ENCODE measurements around the gene RAB9A. TPM values are rescaled to one million over a fixed set of nuclear protein-coding genes. Genes with fewer than 3 reads are reported as not detected.
"Not testable (repeated sequence)": the region's sequence is repeated elsewhere in the genome, so short reads cannot be mapped to it uniquely, and the experiment has no call there.

RAB9A gene
- total RNA-seq, 2 donors from 2014 or later, result 16.2 to 19.0 TPM

DNA sequence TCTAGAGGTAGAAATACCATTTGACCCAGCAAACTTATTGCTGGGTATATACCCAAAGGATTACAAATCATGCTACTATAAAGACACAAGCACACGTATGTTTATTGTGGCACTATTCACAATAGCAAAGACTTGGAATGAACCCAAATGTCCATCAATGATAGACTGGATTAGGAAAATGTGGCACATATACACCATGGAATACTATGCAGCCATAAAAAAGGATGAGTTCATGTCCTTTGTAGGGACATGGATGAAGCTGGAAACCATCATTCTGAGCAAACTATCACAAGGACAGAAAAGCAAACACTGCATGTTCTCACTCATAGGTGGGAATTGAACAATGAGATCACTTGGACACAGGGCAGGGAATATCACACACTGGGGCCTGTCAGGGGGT is 41.6 kb downstream of the RAB9A start:
- intact Hi-C loops (cut with DNase I), result loop anchor here (5.0 to 10.0 kb wide), 2 partner anchors 66 to 73 kb away; no protein-coding TSS in a partner anchor
- not testable (repeated sequence) for DNase-seq (ENCODE audit: low spot score)

DNA sequence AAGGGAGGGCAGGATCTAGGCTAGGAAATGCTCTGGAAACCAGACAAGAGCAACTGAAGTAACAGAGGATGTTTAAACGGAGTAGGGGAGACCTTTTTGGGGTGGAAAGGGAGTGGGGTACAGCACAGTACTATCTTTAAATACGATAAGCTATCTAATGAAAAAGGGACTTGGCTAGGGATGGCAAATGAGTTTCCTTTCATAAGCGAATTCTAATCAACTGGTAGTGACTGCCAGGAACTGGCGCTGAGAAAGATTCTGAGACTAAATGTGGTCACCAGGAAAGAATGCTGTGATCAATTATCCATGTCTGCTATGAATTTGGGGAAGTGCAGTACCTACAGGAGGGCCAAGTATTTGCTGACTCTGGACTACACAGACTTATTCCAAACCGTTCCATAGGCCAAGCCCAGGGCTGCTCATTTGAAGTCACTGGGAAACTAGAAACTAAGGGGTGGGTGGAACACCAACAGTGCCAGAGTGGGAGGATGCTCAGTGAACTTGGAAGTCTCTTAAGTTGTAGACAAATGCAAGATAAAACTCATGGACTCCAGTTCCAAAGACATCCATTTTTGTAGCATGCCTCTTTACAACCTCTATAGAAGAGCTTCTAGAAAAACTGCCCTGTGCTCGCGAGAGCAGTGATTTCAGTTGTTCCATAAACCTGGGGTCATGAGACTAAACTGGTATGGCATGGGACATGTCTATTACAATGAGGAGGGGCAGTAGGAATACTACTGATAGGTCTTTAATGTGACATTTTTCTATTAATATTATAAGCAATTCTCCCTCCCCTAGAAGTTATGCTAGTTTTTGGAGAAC is 43.5 kb downstream of the RAB9A start:
- intact Hi-C loops (cut with DNase I), result loop anchor here (5.0 to 10.0 kb wide), 2 partner anchors 68 to 75 kb away; no protein-coding TSS in a partner anchor
- no peak for DNase-seq (ENCODE audit: low spot score)

DNA sequence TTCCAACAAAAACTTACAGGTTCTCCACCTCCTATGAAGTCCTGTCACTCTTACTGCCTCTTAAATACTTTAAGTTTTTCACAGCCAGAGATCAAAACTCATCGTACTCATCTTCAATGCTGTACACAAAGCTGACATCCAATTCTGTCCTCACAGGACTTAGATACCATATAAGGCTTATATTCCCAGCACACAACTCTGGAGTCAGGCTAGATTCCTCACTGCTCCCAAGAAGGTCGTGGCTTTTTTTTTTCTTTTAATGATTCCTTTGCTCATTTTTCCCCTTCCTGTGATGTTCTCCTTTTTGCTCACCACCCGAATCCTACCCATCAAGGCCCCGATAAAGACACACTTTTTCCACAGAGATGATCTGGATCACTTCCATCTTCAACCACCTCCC is 44.6 kb downstream of the RAB9A start:
- no peak for DNase-seq (ENCODE audit: low spot score)
- intact Hi-C loops (cut with DNase I), result loop anchor here (5.0 to 10.0 kb wide), 2 partner anchors 69 to 76 kb away; no protein-coding TSS in a partner anchor

DNA sequence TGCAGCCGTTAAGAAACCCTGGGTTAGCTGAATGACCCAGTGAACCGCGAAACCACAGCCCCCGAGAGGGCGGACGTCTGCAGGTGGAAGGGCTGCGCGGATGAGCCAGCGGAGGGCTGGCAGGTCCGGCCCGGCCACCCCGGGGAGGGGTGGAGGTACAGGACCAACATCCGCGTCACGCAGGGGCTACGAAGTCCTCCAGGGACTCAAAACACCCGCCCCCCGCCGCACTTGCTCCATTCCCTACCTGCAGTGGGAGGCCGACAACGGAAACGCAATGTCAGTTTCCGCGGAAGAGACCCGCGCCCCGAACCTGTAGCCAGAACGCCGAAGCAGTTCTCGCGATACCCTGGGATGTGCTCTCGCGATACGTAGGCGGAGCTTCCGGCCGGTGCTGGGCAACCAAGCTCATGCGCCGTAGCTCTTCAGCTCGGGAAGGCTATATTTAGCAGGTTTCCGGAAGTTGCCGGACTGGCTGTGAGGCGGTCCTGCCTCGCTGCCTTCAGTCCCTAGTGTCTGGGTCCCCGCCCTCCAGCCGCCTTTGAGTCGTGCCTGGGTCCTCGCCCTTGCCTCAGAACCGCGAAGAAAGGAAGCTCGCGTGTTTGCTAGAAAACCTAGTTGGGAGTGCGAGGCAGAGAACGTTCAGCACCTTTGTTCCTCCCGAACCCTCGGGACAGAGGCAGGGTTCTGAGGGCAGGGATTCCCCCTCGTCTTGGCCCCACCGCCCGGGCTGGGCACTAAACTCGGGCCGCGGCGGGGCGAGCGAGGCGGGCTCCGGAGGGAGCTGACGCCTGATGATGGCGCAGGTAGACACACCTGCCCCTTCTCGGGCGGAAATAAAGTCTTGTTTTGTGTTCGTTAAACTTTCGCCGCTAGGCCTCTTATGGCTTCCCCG is 45.6 kb downstream of the RAB9A start, which contains the start of the genes OFD1 and TRAPPC2:
Gene OFD1, plus strand, starts transcription at position 471 of the 895 bp plus-strand sequence. Its CDS starts 324 bp downstream, at position 795.
Gene TRAPPC2, minus strand, starts transcription at position 343 of the 895 bp plus-strand sequence. CDS start 14,657 bp downstream, outside the sequence.
- intact Hi-C loops (cut with DNase I), result loop anchor here (5.0 to 10.0 kb wide), 2 partner anchors 70 to 77 kb away; no protein-coding TSS in a partner anchor
- peak; percentile 97 for DNase-seq (ENCODE audit: low spot score)

DNA sequence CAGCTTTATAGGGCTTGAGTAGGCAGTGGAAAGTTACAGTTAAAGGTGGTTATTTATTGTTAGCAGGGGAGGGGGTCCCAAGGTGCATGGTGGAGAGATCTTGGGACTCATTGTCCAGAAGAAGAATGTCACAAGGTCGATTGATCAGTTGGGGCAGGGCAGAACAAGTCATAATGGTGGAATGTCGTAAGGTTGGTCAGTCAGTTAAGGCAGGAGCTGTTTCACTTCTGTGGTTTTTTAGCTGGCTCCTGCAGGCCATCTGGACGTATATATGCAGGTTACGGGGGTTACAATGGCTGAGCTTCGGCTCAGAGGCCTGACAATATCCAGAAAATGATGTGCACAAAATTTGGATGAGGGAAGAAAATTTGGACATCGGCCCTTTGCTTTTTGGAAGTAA is 52.8 kb downstream of the RAB9A start:
- intact Hi-C loops (cut with DNase I), result no loop called here
- DNase-seq (ENCODE audit: low spot score), result no peak

DNA sequence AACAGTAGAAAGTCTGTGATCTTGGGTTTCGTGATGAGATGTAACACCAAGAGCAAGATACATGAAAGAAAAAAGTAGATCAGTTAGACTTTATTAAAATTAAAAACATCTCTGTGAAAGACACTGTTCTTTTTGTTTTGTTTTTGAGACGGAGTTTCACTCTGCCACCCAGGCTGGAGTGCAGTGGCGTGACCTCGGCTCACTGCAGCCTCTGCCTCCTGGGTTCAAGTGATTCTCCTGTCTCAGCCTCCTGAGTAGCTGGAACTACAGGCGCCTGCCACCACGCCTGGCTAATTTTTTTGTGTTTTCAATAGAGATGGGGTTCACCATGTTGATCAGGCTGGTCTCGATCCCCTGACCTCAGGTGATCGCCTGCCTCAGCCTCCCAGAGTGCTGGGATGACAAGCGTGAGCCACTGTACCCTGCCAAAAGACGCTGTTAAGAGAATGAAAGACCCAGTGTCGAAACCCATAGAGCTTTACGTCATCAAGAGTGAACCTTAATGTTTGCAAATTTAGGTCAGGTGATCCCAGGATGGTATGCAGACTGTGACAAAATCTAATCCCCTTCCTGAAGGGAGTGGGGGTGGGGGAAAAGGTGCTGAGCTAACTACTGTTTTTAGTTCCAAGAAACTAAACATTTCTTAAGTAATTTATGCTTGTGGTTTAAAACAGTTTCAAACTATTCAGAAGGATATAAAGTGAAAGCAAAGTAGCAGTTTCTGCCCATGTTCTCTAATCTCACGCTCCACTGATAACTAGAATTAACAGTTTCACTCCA is 53.7 kb downstream of the RAB9A start:
- DNase-seq (ENCODE audit: low spot score), result no peak
- intact Hi-C loops (cut with DNase I), result no loop called here

DNA sequence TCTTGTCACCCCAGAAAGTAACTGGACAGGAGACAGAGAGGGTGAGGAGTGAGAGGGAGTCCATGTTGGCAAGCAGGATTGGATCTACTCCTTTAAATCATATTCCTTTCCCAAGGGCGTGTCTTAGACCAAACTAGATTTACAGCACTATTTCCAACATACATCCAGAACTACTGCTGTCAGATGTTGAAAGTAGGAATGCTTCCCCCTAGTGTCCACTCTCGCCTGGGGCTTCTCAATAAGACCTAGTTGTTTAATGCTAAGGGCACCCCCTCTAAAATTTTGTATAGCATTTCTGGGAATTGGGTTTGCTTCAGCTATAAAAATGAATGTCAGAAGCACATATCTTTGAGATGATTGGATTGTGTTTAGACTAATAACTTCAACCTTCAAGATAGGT is 58.9 kb downstream of the RAB9A start:
- intact Hi-C loops (cut with DNase I), result no loop called here
- DNase-seq (ENCODE audit: low spot score), result no peak

DNA sequence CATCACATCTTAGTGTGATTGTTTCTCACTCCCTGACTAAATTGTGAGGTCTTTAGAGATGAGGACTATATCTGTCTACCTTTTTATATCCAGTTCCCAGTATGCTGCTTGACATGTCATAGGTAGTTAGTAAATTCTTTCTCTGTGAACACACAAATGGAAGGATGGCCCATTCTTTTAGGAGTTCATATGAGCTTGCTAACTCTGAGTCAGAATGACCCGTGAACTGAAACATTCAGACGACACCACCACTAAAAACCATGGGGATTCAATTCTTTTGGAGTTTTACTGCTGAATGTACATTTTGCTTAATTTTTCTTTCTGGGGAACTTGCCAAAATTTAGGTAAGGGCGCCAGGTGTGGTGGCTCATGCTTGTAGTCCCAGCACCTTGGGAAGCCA is 59.6 kb downstream of the RAB9A start:
- intact Hi-C loops (cut with DNase I), result no loop called here
- DNase-seq (ENCODE audit: low spot score), result no peak

DNA sequence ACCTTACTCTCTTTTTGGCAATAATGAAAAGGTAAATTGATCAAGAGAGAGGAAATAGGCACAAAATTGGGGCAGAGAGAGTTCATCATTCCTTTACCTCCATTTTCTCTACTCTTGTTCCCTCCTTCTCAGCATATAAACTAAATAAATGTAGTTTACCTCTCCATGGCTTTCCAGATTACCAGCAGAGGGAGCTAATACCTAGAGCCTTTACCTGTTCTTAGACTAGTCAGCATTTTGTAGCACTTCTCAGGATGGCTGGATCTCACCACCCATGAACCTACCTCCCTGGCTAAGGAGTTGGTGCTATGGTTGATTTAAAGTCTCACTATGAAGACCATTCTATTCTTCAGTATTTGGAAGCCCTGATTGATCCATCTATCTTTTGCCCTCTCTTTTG is 61.3 kb downstream of the RAB9A start:
- intact Hi-C loops (cut with DNase I), result no loop called here
- no peak for DNase-seq (ENCODE audit: low spot score)

DNA sequence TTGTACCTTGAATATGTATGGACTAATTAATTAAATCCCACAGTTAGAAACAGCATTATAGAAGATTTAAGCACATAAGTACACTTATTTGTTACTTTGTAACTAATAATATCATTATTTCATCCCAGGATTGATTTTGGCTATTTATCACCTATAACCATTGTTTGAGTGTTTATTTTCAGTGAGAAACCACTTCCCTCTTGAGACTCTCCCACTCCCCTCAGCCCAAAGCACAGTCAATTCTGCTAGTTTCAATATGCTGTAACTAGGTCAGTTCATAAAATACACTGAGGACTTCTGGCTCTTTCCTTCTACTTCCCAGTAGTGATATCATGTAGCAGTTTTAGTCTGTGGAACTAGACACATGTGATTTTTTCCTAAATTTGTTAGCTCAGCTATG is 61.9 kb downstream of the RAB9A start:
- intact Hi-C loops (cut with DNase I), result no loop called here

DNA sequence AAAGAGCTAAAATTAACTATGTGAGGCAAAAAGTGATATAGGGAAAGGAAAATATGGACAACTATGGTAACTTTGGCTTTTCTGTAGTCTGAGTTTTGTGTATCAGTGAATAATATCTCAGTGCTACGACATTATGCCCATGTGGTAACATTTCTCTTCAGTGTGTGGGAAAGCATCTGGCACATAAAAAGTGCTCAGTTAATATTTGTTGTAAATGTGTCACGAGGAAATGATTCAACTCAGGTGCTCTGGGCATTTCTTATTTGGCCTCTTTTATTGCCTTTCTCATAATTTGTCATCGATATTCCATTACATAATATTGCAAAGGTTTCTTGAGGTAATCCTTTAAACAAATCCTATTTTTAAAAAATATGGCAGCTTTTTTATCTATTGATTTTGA is 63.2 kb downstream of the RAB9A start:
- DNase-seq (ENCODE audit: low spot score), result no peak

More for the DNA sequence above, 61.9 kb downstream of the RAB9A start:
- DNase-seq (ENCODE audit: low spot score), result no peak

DNA sequence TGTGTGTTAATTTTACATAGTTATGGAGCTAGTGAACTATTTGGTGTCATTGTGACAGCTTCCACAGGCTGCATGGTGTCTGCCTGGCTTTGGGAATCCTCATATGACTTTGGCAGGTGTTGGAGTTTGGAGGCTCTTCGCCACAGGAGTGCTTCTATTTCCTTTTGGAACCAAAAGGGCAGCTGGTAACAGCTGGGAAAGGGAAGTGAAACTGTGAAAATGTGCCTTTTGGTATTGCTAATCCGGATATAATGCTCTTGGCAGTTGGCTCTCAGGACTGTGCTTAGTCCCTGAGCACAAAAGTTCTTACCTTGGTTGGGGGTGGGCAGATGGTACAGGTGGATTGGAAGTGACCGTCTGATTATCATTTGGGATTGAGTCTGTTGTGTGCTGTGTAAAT is 63.7 kb downstream of the RAB9A start:
- DNase-seq (ENCODE audit: low spot score), result no peak

More for the DNA sequence above, 63.2 kb downstream of the RAB9A start:
- intact Hi-C loops (cut with DNase I), result no loop called here

DNA sequence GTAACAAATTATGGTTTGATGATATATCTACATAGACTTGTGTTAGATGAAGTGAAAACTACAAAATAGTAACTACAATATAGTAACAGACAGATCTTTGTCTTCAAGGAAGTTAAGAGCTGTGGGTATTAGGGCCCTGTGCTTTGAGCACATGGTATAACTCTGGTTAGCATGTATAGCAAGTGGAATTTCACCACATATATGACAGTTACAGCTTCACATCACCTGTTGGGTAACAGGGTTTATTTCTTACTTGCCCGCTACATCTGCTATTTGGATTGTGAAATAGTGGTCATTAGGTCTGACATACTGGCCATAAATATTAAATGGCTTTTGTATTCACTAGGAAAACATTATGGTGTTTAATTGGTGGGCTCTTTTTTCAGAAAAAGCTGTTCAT is 65.8 kb downstream of the RAB9A start:
- intact Hi-C loops (cut with DNase I), result no loop called here
- no peak for DNase-seq (ENCODE audit: low spot score)

More for the DNA sequence above, 63.7 kb downstream of the RAB9A start:
- intact Hi-C loops (cut with DNase I), result no loop called here

DNA sequence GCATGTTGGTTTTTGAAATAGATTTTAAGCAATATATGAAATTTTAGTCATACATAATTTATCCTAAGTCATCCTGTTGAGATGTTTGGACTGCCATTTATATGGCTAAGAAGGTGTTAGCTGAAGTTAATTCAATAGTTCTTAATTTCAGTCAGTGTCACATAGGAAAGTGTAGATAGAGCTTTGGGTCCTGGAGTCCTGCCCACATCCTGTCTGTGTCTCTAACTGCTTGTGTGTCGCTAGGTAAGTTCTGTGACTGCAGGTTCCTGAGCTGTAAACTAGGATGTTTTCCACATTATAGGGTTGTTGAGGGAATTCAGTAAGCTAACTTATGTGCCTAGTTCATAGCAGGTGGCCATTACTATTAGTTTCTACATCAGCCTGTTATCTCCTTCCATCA is 66.3 kb downstream of the RAB9A start:
- intact Hi-C loops (cut with DNase I), result no loop called here
- DNase-seq (ENCODE audit: low spot score), result no peak

DNA sequence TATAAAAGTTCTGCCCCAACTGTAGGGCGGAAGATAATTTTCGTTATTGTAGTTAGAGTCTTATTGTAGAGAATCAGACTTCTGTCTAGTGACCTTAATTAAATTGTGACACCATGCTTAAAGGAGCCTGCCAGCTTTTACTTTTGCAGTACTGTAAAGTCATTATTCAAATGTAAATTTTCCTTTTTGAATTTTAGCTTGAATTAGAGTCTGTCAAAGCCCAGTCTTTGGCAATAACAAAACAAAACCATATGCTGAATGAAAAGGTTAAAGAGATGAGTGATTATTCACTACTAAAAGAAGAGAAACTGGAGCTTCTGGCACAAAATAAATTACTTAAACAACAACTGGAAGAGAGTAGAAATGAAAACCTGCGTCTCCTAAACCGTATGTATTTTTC is 67.5 kb downstream of the RAB9A start:
- no peak for DNase-seq (ENCODE audit: low spot score)
- intact Hi-C loops (cut with DNase I), result no loop called here

DNA sequence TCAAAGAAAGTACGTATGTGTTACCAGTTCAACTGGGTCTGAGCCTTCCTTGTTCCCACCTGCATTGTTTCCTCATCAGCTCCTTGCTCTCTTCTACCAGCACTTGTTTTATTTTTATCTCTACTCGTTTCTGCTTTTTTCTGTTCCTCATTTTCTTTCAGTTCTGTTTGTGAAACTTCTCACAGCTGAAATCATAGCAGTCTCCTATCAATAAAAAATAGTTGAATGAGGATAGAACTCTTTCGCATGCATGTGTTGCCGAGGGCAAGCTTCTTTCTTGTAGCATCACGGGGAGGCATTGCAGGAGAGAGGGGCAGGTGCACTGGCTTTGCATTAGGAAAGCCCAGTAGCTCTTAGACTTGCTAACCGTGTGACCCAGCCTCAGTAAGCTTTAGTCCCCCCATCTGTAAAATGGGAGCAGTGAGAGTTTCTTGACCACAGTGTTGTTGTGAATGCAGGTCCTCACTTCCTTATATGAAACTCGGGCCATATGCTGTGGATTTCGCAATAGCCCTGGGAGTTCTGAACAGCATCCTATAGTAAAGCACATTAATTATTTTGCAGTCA is 70.3 kb downstream of the RAB9A start:
- no peak for DNase-seq (ENCODE audit: low spot score)
- intact Hi-C loops (cut with DNase I), result no loop called here
